ENCODE results near the gene ERCC4.
A peak's percentile ranks its signal among the peaks of the same experiment; 100 is the strongest.
"Not testable (repeated sequence)": the region's sequence is repeated elsewhere in the genome, so short reads cannot be mapped to it uniquely, and the experiment has no call there.

ERCC4 gene

GRCh38 chr16:13919683-13920509, at the start of gene ERCC4:
Gene ERCC4 (plus strand): TSS chr16:13920154. CDS start chr16:13920166, 12 bp downstream.
- peak within 1 kb of the TSS; percentile 86 to 94 (median 91) for H3K9ac ChIP-seq
- H3K4me1 ChIP-seq, result peaks cover 12 to 25% (median 17%) of the 10 kb centered on the region in 10 experiments
- peaks cover 0 to 18% (median 9%) of the 10 kb centered on the region in 11 experiments; a peak in 12 of 22 replicates for H3K36me3 ChIP-seq
- peak within 1 kb of the TSS; percentile 92 to 98 (median 95) for H3K4me2 ChIP-seq
- no peak for TF ChIP-seq Cebpa-rat (IDR thresholded peaks at IDR 0.05)
- no peaks in the 10 kb centered on the region for H4K20me1 ChIP-seq
- H3K4me3 ChIP-seq, result peak within 1 kb of the TSS; percentile 70 to 94 (median 84)
- no peaks in the 10 kb centered on the region for H3K9me3 ChIP-seq (replicated peaks in 1 of 11)
- H3K27ac ChIP-seq, result peak within 1 kb of the TSS; percentile 69 to 92 (median 86)
- no peaks in the 10 kb centered on the region for H3K27me3 ChIP-seq

DNA sequence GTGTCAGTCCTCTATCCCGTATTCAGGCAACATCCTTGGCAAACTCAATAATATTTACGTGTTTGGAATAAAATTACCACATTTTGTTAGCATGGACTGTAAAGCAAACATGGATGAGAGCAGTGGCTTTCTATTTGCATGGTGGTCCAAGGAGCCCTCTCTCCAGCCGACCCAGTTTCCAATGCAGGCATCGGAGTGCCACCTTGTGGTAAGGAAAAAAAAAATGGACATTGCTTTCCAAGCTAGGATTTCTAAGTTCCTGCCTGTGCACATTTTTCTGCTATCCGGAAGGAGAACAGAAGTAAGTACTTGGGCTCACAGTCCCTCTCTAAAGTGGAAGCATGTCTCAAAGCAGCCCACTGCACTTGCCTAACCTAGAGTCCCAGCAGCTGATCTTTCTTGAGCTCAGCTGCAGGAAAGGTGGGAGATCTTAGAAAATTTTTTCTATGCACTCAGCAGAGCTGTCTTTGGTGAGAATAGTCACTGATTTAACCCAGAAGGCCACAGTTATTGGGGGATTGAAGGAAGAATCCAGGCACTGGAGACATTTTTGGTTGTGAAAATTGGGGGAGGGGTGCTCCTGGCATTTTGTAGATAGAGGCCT, 46.0 kb upstream of the ERCC4 start:
- H3K9me3 ChIP-seq (replicated peaks in 1 of 11), result no peaks in the 10 kb centered on the region
- H3K36me3 ChIP-seq, result no peaks in the 10 kb centered on the region
- H3K9ac ChIP-seq, result no peak overlapping the region
- H3K27me3 ChIP-seq, result no peaks in the 10 kb centered on the region
- H3K4me1 ChIP-seq, result no peaks in the 10 kb centered on the region
- no peak for TF ChIP-seq Cebpa-rat (IDR thresholded peaks at IDR 0.05)
- H4K20me1 ChIP-seq, result no peaks in the 10 kb centered on the region
- no peak overlapping the region for H3K4me2 ChIP-seq
- no peak overlapping the region for H3K4me3 ChIP-seq
- no peak overlapping the region for H3K27ac ChIP-seq

GRCh38 chr16:13875614-13876284, 44.2 kb upstream of the ERCC4 start:
- Histone ChIP-seq H3K4me2 (no peak overlapping the region), H3K4me1 (no peaks in the 10 kb centered on the region), H3K36me3 (no peaks in the 10 kb centered on the region), H3K9ac (no peak overlapping the region), H3K27ac (no peak overlapping the region), H4K20me1 (no peaks in the 10 kb centered on the region), H3K27me3 (no peaks in the 10 kb centered on the region), H3K9me3 (replicated peaks in 1 of 11) (no peaks in the 10 kb centered on the region), H3K4me3 (no peak overlapping the region)
- no peak for TF ChIP-seq Cebpa-rat (IDR thresholded peaks at IDR 0.05)

GRCh38 chr16:13883276-13883675, 36.7 kb upstream of the ERCC4 start:
- TF ChIP-seq Cebpa-rat (IDR thresholded peaks at IDR 0.05), result no peak
- H3K4me2 ChIP-seq, result no peak overlapping the region
- H3K36me3 ChIP-seq, result no peaks in the 10 kb centered on the region
- no peak overlapping the region for H3K27ac ChIP-seq
- H4K20me1 ChIP-seq, result no peaks in the 10 kb centered on the region
- no peaks in the 10 kb centered on the region for H3K4me1 ChIP-seq
- peaks cover 10 to 18% (median 14%) of the 10 kb centered on the region in 11 experiments; a peak in 21 of 22 replicates for H3K9me3 ChIP-seq (replicated peaks in 1 of 11)
- no peaks in the 10 kb centered on the region for H3K27me3 ChIP-seq
- H3K4me3 ChIP-seq, result no peak overlapping the region
- no peak overlapping the region for H3K9ac ChIP-seq

- Histone ChIP-seq H3K27ac (no peak overlapping the region), H3K9me3 (replicated peaks in 1 of 11) (peaks cover 15 to 23% (median 19%) of the 10 kb centered on the region in 11 experiments; a peak in 21 of 22 replicates), H3K4me2 (no peak overlapping the region), H3K4me1 (no peaks in the 10 kb centered on the region), H3K27me3 (no peaks in the 10 kb centered on the region), H3K9ac (no peak overlapping the region), H4K20me1 (no peaks in the 10 kb centered on the region), H3K4me3 (no peak overlapping the region), H3K36me3 (no peaks in the 10 kb centered on the region)
- TF ChIP-seq Cebpa-rat (IDR thresholded peaks at IDR 0.05), result no peak
Observed at GRCh38 chr16:13883881-13884280, 36.1 kb upstream of the ERCC4 start.

DNA sequence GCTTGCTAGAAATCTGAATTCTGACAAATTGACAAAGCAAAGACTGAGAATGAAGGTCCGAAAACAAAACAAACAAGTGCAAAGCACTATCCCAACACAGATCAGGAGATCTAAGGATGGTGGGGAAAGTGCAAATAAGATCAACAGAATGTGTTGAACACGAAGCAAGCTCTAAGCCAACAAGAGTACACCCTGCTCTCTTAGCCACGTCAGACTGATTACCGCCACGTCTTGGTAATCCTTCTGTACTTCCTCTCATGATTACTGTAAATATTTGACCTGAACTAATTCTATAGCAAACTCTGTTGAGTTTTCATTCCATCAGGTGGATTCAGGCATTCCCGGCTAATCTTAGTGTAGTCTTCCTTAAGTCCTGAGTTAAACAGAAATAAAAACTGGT, 34.3 kb upstream of the ERCC4 start:
- no peaks in the 10 kb centered on the region for H3K36me3 ChIP-seq
- no peak overlapping the region for H3K9ac ChIP-seq
- H3K27me3 ChIP-seq, result no peaks in the 10 kb centered on the region

DNA sequence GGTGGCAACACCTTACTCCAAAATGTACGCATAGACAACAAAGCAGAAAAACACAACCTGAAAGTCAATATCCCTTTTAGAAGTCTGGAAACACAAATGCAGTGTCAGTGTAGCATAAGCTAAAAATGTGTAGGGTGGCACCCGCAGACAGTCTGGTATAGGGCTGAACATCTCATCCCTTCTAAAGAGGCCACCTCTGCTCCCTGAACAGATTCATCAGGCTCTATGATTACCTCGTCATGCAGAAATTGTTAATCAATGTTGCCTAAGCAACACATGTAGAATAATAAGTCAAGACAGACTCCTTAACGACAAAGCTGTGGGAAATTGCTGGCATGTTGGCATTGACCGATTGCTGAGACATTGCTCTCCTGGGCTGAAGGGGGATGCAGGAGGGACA, 33.3 kb upstream of the ERCC4 start:
- no peak overlapping the region for H3K4me2 ChIP-seq
- H3K4me1 ChIP-seq, result no peaks in the 10 kb centered on the region
- H3K27ac ChIP-seq, result no peak overlapping the region
- no peaks in the 10 kb centered on the region for H3K36me3 ChIP-seq
- H4K20me1 ChIP-seq, result no peaks in the 10 kb centered on the region
- no peaks in the 10 kb centered on the region for H3K27me3 ChIP-seq
- peaks cover 19 to 42% (median 27%) of the 10 kb centered on the region in 11 experiments; a peak in 21 of 22 replicates for H3K9me3 ChIP-seq (replicated peaks in 1 of 11)
- no peak overlapping the region for H3K9ac ChIP-seq
- H3K4me3 ChIP-seq, result no peak overlapping the region
- TF ChIP-seq Cebpa-rat (IDR thresholded peaks at IDR 0.05), result no peak

More for the DNA sequence above, 34.3 kb upstream of the ERCC4 start:
- Histone ChIP-seq H3K9me3 (replicated peaks in 1 of 11) (peaks cover 19 to 38% (median 27%) of the 10 kb centered on the region in 11 experiments; a peak in 21 of 22 replicates), H3K27ac (no peak overlapping the region), H4K20me1 (no peaks in the 10 kb centered on the region), H3K4me3 (no peak overlapping the region), H3K4me1 (no peaks in the 10 kb centered on the region), H3K4me2 (no peak overlapping the region)
- no peak for TF ChIP-seq Cebpa-rat (IDR thresholded peaks at IDR 0.05)

DNA sequence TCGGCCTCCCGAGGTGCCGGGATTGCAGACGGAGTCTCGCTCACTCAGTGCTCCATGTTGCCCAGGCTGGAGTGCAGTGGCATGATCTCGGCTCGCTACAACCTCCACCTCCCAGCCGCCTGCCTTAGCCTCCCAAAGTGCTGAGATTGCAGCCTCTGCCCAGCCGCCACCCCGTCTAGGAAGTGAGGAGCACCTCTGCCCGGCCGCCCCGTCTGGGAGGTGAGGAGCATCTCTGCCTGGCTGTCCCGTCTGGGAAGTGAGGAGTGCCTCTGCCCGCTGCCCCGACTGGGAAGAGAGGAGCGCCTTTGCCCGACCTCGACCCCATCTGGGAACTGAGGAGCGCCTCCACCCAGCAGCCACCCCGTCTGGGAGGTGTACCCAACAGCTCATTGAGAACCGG, 30.6 kb upstream of the ERCC4 start:
- H3K9me3 ChIP-seq (replicated peaks in 1 of 11), result peaks cover 19 to 42% (median 27%) of the 10 kb centered on the region in 11 experiments; a peak in 21 of 22 replicates
- H3K27me3 ChIP-seq, H3K4me1 ChIP-seq, H3K9ac ChIP-seq, H3K4me2 ChIP-seq, H3K4me3 ChIP-seq, H4K20me1 ChIP-seq, H3K27ac ChIP-seq, H3K36me3 ChIP-seq: not testable (repeated sequence)

DNA sequence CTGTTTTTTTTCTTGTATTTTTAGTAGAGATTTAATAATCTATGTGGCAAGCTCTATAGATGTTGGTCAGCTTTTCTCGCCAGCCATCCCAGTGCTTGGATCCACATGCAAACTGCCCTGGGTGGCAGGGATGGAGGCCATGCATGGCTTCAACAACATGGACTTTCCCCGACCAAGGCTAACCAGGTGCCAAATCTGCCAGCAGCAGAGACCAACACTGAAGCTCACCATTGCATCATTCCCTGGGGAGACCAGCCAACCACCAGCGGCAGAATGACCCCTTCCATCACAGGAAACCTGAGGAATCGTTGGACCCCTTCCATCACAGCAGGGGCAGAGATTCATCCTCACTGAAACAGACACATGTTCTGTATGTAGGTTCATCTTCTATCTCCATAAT, 27.7 kb upstream of the ERCC4 start:
- no peaks in the 10 kb centered on the region for H4K20me1 ChIP-seq
- no peak overlapping the region for H3K27ac ChIP-seq
- no peak overlapping the region for H3K9ac ChIP-seq
- H3K36me3 ChIP-seq, result no peaks in the 10 kb centered on the region
- H3K9me3 ChIP-seq (replicated peaks in 1 of 11), result peaks cover 20 to 40% (median 31%) of the 10 kb centered on the region in 11 experiments; a peak in 21 of 22 replicates
- no peak overlapping the region for H3K4me3 ChIP-seq
- H3K4me1 ChIP-seq, result peaks cover 0 to 16% (median 11%) of the 10 kb centered on the region in 10 experiments; a peak in 14 of 20 replicates
- 0 out of 22 replicates have a peak overlapping the region, but pooled peaks of 1 of the 11 experiments have one; percentile 3 for H3K4me2 ChIP-seq
- TF ChIP-seq Cebpa-rat (IDR thresholded peaks at IDR 0.05), result no peak
- H3K27me3 ChIP-seq, result no peaks in the 10 kb centered on the region
